Type B pancreatic cell (in vitro differentiated cells): ENCODE results near the gene CD300A. TPM values are rescaled to one million over a fixed set of nuclear protein-coding genes. Genes with fewer than 3 reads are reported as not detected.

Experiments used
- DNase-seq: peaks from one replicate; pipeline ENCODE4 v3.0.0; 2021; ENCODE audit warnings: mixed read lengths; ENCODE audit not compliant: unreplicated experiment; ENCODE audit errors: extremely low spot score
- H3K27ac Mint-ChIP-seq: 2 replicates; pipeline ENCODE4 v1.8.0; 2021; ENCODE audit warnings: mild to moderate bottlenecking, mixed read lengths
- H3K27me3 Mint-ChIP-seq: 2 replicates; pipeline ENCODE4 v1.8.0; 2021; ENCODE audit warnings: mixed read lengths
- H3K36me3 Mint-ChIP-seq: 2 replicates; pipeline ENCODE4 v1.8.0; 2021; ENCODE audit warnings: mixed read lengths
- H3K4me1 Mint-ChIP-seq: one replicate; pipeline ENCODE4 v1.8.0; 2021; ENCODE audit warnings: mixed read lengths; ENCODE audit not compliant: unreplicated experiment
- H3K4me3 Mint-ChIP-seq: 2 replicates; pipeline ENCODE4 v1.8.0; 2021; ENCODE audit warnings: mild to moderate bottlenecking, mixed read lengths
- H3K9me3 Mint-ChIP-seq: 2 replicates; pipeline ENCODE4 v1.8.0; 2021; ENCODE audit warnings: mixed read lengths
- CTCF ChIP-seq: fragments of 200-600 bp; sonication (generic); conservative IDR thresholded peaks from 2 replicates; pipeline ENCODE4 v1.5.0; 2021; ENCODE audit warnings: antibody characterized with exemption, mild to moderate bottlenecking
- total RNA-seq: library from RNA; stranded (reverse); gene quantifications from 2 replicates; pipeline ENCODE4 v1.2.1, GENCODE V29; 2021; ENCODE audit warnings: low replicate concordance

The CD300A gene
- total RNA-seq, 1 donor from 2014 or later = 0.43 TPM

GRCh38 chr17:74426551-74427047 is 39.8 kb upstream of the CD300A start:
- H3K9me3 Mint-ChIP-seq = no peaks in the 10 kb centered on the region
- TF ChIP-seq CTCF = no peak
- peaks cover 14% of the 10 kb centered on the region for H3K27me3 Mint-ChIP-seq
- peaks cover 19% of the 10 kb centered on the region for H3K4me1 Mint-ChIP-seq
- no peaks in the 10 kb centered on the region for H3K36me3 Mint-ChIP-seq
- no peak for DNase-seq
- H3K4me3 Mint-ChIP-seq = no peak overlapping the region
- peak overlapping the region; percentile 78 for H3K27ac Mint-ChIP-seq

GRCh38 chr17:74427048-74427762 is 39.2 kb upstream of the CD300A start:
- Mint-ChIP-seq H3K36me3 (no peaks in the 10 kb centered on the region), H3K27me3 (peaks cover 19% of the 10 kb centered on the region), H3K27ac (no peak overlapping the region), H3K4me1 (peaks cover 19% of the 10 kb centered on the region), H3K4me3 (no peak overlapping the region), H3K9me3 (no peaks in the 10 kb centered on the region)
- TF ChIP-seq CTCF = no peak
- no peak for DNase-seq

GRCh38 chr17:74427763-74428153 is 38.7 kb upstream of the CD300A start:
- Mint-ChIP-seq H3K27me3 (peaks cover 19% of the 10 kb centered on the region), H3K36me3 (no peaks in the 10 kb centered on the region), H3K27ac (no peak overlapping the region), H3K4me3 (no peak overlapping the region), H3K9me3 (no peaks in the 10 kb centered on the region), H3K4me1 (peaks cover 19% of the 10 kb centered on the region)
- no peak for TF ChIP-seq CTCF
- DNase-seq = no peak

GRCh38 chr17:74429604-74430384 is 36.6 kb upstream of the CD300A start:
- H3K27me3 Mint-ChIP-seq = peaks cover 29% of the 10 kb centered on the region
- H3K9me3 Mint-ChIP-seq = no peaks in the 10 kb centered on the region
- H3K4me1 Mint-ChIP-seq = peaks cover 24% of the 10 kb centered on the region
- TF ChIP-seq CTCF = no peak
- H3K27ac Mint-ChIP-seq = peak overlapping the region; percentile 85
- H3K4me3 Mint-ChIP-seq = peak overlapping the region; percentile 85
- no peaks in the 10 kb centered on the region for H3K36me3 Mint-ChIP-seq
- no peak for DNase-seq

DNA sequence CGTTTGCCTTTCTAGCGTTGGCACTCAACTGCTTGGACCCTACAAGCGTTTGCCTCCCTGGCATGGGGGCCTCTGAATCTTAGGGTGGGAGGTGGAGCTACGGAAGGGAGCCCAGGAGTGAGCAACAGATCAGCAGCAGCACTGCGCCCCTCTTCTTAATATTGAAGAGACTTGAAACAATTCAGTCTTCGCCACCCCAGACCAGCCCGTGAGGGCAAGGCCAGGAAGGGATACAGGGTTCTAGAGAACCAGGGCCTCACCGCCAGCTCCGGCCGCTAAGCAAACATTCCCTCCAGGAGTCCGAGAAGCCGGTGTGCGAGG is 36.1 kb upstream of the CD300A start:
- H3K4me3 Mint-ChIP-seq = peak overlapping the region; percentile 85
- H3K27me3 Mint-ChIP-seq = peaks cover 32% of the 10 kb centered on the region
- TF ChIP-seq CTCF = no peak
- no peaks in the 10 kb centered on the region for H3K36me3 Mint-ChIP-seq
- H3K27ac Mint-ChIP-seq = peak overlapping the region; percentile 85
- H3K9me3 Mint-ChIP-seq = no peaks in the 10 kb centered on the region
- DNase-seq = no peak
- H3K4me1 Mint-ChIP-seq = peaks cover 24% of the 10 kb centered on the region
